Transverse colon (tissue), 4 donors: Measurements from ENCODE around the gene ARMC2.

Experiments
- POLR2AphosphoS5 ChIP-seq, 3 donors: sonication (generic); formaldehyde crosslinking; IDR thresholded peaks; one replicate each; pipeline ENCODE4 v1.6.1; 2016; ENCODE audit warnings: antibody characterized with exemption in 3 of 3
- TF ChIP-seq, protein P1 (sequence below), 5 experiments: fragments of 200-600 bp in 3 of 5; fragments of 450-650 bp in 2 of 5; sonication (generic) in 3 of 5; IDR thresholded peaks; 1 replicate in 2 of 5; 2 replicates in 3 of 5; pipeline ENCODE4 v1.5.1; 2016 to 2017; ENCODE audit warnings: antibody characterized with exemption in 5 of 5, inconsistent platforms in 3 of 5, mild to moderate bottlenecking in 2 of 5, moderate library complexity in 1 of 5

DNA sequence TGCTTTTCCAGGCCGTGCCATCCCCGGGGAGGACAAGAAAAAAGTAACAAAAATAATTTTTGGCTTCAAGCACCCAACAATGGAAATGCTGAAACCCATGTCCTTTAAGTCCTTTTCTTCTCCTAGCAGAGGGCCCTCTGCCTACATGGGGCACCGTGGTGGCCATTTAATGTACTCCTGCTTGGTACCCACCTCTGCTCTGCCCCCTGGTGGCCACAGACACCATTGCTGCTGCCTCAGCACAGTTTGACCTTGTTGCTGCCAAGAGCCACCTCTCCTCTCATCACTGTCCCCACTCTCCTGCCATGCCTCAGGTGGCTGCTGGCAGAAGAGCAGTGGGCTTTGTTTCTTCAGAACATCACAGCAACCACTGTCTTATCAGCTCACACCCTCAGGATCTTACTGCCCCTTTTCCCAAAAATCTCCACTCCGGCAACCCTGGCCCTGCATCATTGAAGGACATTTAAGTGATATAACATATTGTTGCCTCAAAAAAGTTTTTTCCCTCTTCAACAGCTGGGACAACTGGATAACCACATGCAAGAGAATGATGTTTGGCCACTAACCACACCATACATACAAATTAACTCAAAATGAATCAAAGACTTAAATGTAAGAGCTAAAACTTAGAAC lies 12.9 kb upstream of the ARMC2 start:
- TF ChIP-seq, protein P1, sequence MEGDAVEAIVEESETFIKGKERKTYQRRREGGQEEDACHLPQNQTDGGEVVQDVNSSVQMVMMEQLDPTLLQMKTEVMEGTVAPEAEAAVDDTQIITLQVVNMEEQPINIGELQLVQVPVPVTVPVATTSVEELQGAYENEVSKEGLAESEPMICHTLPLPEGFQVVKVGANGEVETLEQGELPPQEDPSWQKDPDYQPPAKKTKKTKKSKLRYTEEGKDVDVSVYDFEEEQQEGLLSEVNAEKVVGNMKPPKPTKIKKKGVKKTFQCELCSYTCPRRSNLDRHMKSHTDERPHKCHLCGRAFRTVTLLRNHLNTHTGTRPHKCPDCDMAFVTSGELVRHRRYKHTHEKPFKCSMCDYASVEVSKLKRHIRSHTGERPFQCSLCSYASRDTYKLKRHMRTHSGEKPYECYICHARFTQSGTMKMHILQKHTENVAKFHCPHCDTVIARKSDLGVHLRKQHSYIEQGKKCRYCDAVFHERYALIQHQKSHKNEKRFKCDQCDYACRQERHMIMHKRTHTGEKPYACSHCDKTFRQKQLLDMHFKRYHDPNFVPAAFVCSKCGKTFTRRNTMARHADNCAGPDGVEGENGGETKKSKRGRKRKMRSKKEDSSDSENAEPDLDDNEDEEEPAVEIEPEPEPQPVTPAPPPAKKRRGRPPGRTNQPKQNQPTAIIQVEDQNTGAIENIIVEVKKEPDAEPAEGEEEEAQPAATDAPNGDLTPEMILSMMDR (IDR thresholded peaks at IDR 0.05) = peak; percentile 91 to 97 (median 96)
- peak in 2 of 3 donors; percentile 19 to 44 for TF ChIP-seq POLR2AphosphoS5 (IDR thresholded peaks at IDR 0.05)
